Activated naive CD8-positive, alpha-beta T cell treated with anti-CD3 and anti-CD28 coated beads, Interleukin-2, amount 10 ng/mL, durations not matched to agents 7 days and 5 days (primary cell): ENCODE results near the gene ANK2. TPM values are rescaled to one million over a fixed set of nuclear protein-coding genes. Genes with fewer than 3 reads are reported as not detected.

Experiments used
- ATAC-seq: fragments of 150-1000 bp; cut with Tn5 transposase; one replicate; pipeline ENCODE4 v1.10.0; 2021; ENCODE audit warnings: low read depth, moderate library complexity
- POLR2A ChIA-PET: fragments of 350-600 bp; sonication (Branson Sonifier 250); formaldehyde crosslinking; loops from one replicate; lab custom pipeline; 2021; ENCODE audit warnings: antibody characterized with exemption; lab: Charles Lee
- DNase-seq: peaks from one replicate; pipeline ENCODE4 v3.0.0; 2021
- H3K27ac Mint-ChIP-seq: one replicate; pipeline ENCODE4 v1.8.0; 2022; ENCODE audit warnings: mild to moderate bottlenecking, mixed read lengths
- H3K27me3 Mint-ChIP-seq: one replicate; pipeline ENCODE4 v1.8.0; 2022; ENCODE audit warnings: mild to moderate bottlenecking, moderate library complexity, mixed read lengths
- H3K36me3 Mint-ChIP-seq: one replicate; pipeline ENCODE4 v1.8.0; 2021; ENCODE audit warnings: mild to moderate bottlenecking, mixed read lengths
- H3K4me1 Mint-ChIP-seq: one replicate; pipeline ENCODE4 v1.8.0; 2021; ENCODE audit warnings: mixed read lengths
- H3K4me3 Mint-ChIP-seq: one replicate; pipeline ENCODE4 v1.8.0; 2022; ENCODE audit warnings: mild to moderate bottlenecking, moderate library complexity, mixed read lengths
- H3K9me3 Mint-ChIP-seq: one replicate; pipeline ENCODE4 v1.8.0; 2021; ENCODE audit warnings: mixed read lengths
- total RNA-seq, 2 experiments: library from RNA; stranded (reverse); gene quantifications; one replicate each; pipeline ENCODE4 v1.2.3, GENCODE V29; 2021

The ANK2 gene
- 1 to 10 TPM in 1 of 2 experiments, under 1 TPM in 1; 0.69 to 1.8 TPM for total RNA-seq

GRCh38 chr4:113049421-113050370 is at the start of gene ANK2:
Gene ANK2, plus strand, starts transcription at chr4:113049653. Its CDS starts 76 bp downstream, at chr4:113049729.
- ATAC-seq (no peak), DNase-seq (no peak)
- Mint-ChIP-seq H3K27me3 (peaks cover 6% of the 10 kb centered on the region), H3K27ac (no peak within 1 kb of the TSS), H3K9me3 (no peaks in the 10 kb centered on the region), H3K4me1 (no peaks in the 10 kb centered on the region), H3K4me3 (no peak within 1 kb of the TSS), H3K36me3 (no peaks in the 10 kb centered on the region)
- POLR2A ChIA-PET, result no interaction called here

- H3K36me3 Mint-ChIP-seq, result no peaks in the 10 kb centered on the region
- no peaks in the 10 kb centered on the region for H3K4me1 Mint-ChIP-seq
- POLR2A ChIA-PET, result no interaction called here
- no peak overlapping the region for H3K27ac Mint-ChIP-seq
- H3K4me3 Mint-ChIP-seq, result no peak overlapping the region
- DNase-seq (no peak), ATAC-seq (no peak)
- H3K27me3 Mint-ChIP-seq, result no peaks in the 10 kb centered on the region
- H3K9me3 Mint-ChIP-seq, result no peaks in the 10 kb centered on the region
These were observed 45.6 kb upstream of the ANK2 start for GRCh38 chr4:113003841-113004240.

- Mint-ChIP-seq H3K27ac (no peak overlapping the region), H3K27me3 (no peaks in the 10 kb centered on the region), H3K4me1 (no peaks in the 10 kb centered on the region), H3K36me3 (no peaks in the 10 kb centered on the region), H3K4me3 (no peak overlapping the region), H3K9me3 (no peaks in the 10 kb centered on the region)
- ATAC-seq, result no peak
- POLR2A ChIA-PET, result no interaction called here
- no peak for DNase-seq
These were observed 44.8 kb upstream of the ANK2 start for GRCh38 chr4:113004655-113005054.

- Mint-ChIP-seq H3K27ac (no peak overlapping the region), H3K4me1 (no peaks in the 10 kb centered on the region), H3K27me3 (peaks cover 3% of the 10 kb centered on the region), H3K4me3 (no peak overlapping the region), H3K36me3 (no peaks in the 10 kb centered on the region), H3K9me3 (no peaks in the 10 kb centered on the region)
- ATAC-seq, result no peak
- POLR2A ChIA-PET, result no interaction called here
- no peak for DNase-seq
These were observed 42.8 kb upstream of the ANK2 start for GRCh38 chr4:113006632-113007031.

GRCh38 chr4:113007151-113007550 is 42.3 kb upstream of the ANK2 start:
- H3K4me1 Mint-ChIP-seq, result no peaks in the 10 kb centered on the region
- H3K27me3 Mint-ChIP-seq, result peaks cover 3% of the 10 kb centered on the region
- ATAC-seq, result no peak
- H3K36me3 Mint-ChIP-seq, result no peaks in the 10 kb centered on the region
- H3K4me3 Mint-ChIP-seq, result no peak overlapping the region
- POLR2A ChIA-PET, result no interaction called here
- no peak for DNase-seq
- no peak overlapping the region for H3K27ac Mint-ChIP-seq
- H3K9me3 Mint-ChIP-seq, result no peaks in the 10 kb centered on the region

GRCh38 chr4:113008135-113008534 is 41.3 kb upstream of the ANK2 start:
- no peak for ATAC-seq
- Mint-ChIP-seq H3K27ac (no peak overlapping the region), H3K4me3 (no peak overlapping the region)

GRCh38 chr4:113008716-113009115 is 40.7 kb upstream of the ANK2 start:
- DNase-seq (no peak), ATAC-seq (no peak)
- H3K36me3 Mint-ChIP-seq, result no peaks in the 10 kb centered on the region
- peaks cover 3% of the 10 kb centered on the region for H3K27me3 Mint-ChIP-seq
- H3K9me3 Mint-ChIP-seq, result no peaks in the 10 kb centered on the region
- no peak overlapping the region for H3K4me3 Mint-ChIP-seq
- H3K4me1 Mint-ChIP-seq, result no peaks in the 10 kb centered on the region
- POLR2A ChIA-PET, result no interaction called here
- H3K27ac Mint-ChIP-seq, result no peak overlapping the region

More at GRCh38 chr4:113008135-113008534, 41.3 kb upstream of the ANK2 start:
- H3K27me3 Mint-ChIP-seq, result peaks cover 3% of the 10 kb centered on the region
- no peaks in the 10 kb centered on the region for H3K9me3 Mint-ChIP-seq
- DNase-seq, result no peak
- H3K36me3 Mint-ChIP-seq, result no peaks in the 10 kb centered on the region
- H3K4me1 Mint-ChIP-seq, result no peaks in the 10 kb centered on the region
- POLR2A ChIA-PET, result no interaction called here

- no peak for ATAC-seq
- Mint-ChIP-seq H3K36me3 (no peaks in the 10 kb centered on the region), H3K9me3 (no peaks in the 10 kb centered on the region), H3K27ac (no peak overlapping the region), H3K4me1 (no peaks in the 10 kb centered on the region), H3K4me3 (no peak overlapping the region), H3K27me3 (peaks cover 3% of the 10 kb centered on the region)
- POLR2A ChIA-PET, result no interaction called here
- no peak for DNase-seq
These were observed 40.0 kb upstream of the ANK2 start for GRCh38 chr4:113009461-113009860.

- Mint-ChIP-seq H3K27ac (no peak overlapping the region), H3K36me3 (no peaks in the 10 kb centered on the region), H3K9me3 (no peaks in the 10 kb centered on the region), H3K4me1 (no peaks in the 10 kb centered on the region), H3K27me3 (peaks cover 3% of the 10 kb centered on the region), H3K4me3 (no peak overlapping the region)
- no peak for DNase-seq
- no peak for ATAC-seq
- POLR2A ChIA-PET, result no interaction called here
These were observed 37.2 kb upstream of the ANK2 start for GRCh38 chr4:113012122-113012725.

- no peaks in the 10 kb centered on the region for H3K9me3 Mint-ChIP-seq
- DNase-seq (no peak), ATAC-seq (no peak)
- H3K27ac Mint-ChIP-seq, result no peak overlapping the region
- POLR2A ChIA-PET, result no interaction called here
- no peaks in the 10 kb centered on the region for H3K4me1 Mint-ChIP-seq
- peaks cover 3% of the 10 kb centered on the region for H3K27me3 Mint-ChIP-seq
- no peaks in the 10 kb centered on the region for H3K36me3 Mint-ChIP-seq
- no peak overlapping the region for H3K4me3 Mint-ChIP-seq
These were observed 36.7 kb upstream of the ANK2 start for GRCh38 chr4:113012786-113013185.

GRCh38 chr4:113013751-113014150 is 35.7 kb upstream of the ANK2 start:
- POLR2A ChIA-PET, result no interaction called here
- no peaks in the 10 kb centered on the region for H3K4me1 Mint-ChIP-seq
- peaks cover 3% of the 10 kb centered on the region for H3K27me3 Mint-ChIP-seq
- ATAC-seq (no peak), DNase-seq (no peak)
- H3K4me3 Mint-ChIP-seq, result no peak overlapping the region
- H3K9me3 Mint-ChIP-seq, result no peaks in the 10 kb centered on the region
- H3K36me3 Mint-ChIP-seq, result no peaks in the 10 kb centered on the region
- no peak overlapping the region for H3K27ac Mint-ChIP-seq

GRCh38 chr4:113016377-113016776 is 33.1 kb upstream of the ANK2 start:
- H3K4me3 Mint-ChIP-seq, result no peak overlapping the region
- H3K9me3 Mint-ChIP-seq, result no peaks in the 10 kb centered on the region
- ATAC-seq (no peak), DNase-seq (no peak)
- no peaks in the 10 kb centered on the region for H3K4me1 Mint-ChIP-seq
- no peaks in the 10 kb centered on the region for H3K36me3 Mint-ChIP-seq
- H3K27me3 Mint-ChIP-seq, result no peaks in the 10 kb centered on the region
- no peak overlapping the region for H3K27ac Mint-ChIP-seq
- POLR2A ChIA-PET, result no interaction called here

GRCh38 chr4:113020966-113021365 is 28.5 kb upstream of the ANK2 start:
- Mint-ChIP-seq H3K4me3 (no peak overlapping the region), H3K4me1 (no peaks in the 10 kb centered on the region), H3K9me3 (no peaks in the 10 kb centered on the region)

GRCh38 chr4:113024388-113024787 is 25.1 kb upstream of the ANK2 start:
- DNase-seq (no peak), ATAC-seq (no peak)
- H3K4me1 Mint-ChIP-seq, result no peaks in the 10 kb centered on the region
- H3K4me3 Mint-ChIP-seq, result no peak overlapping the region
- H3K27me3 Mint-ChIP-seq, result no peaks in the 10 kb centered on the region
- POLR2A ChIA-PET, result no interaction called here
- H3K36me3 Mint-ChIP-seq, result no peaks in the 10 kb centered on the region
- no peaks in the 10 kb centered on the region for H3K9me3 Mint-ChIP-seq
- H3K27ac Mint-ChIP-seq, result no peak overlapping the region

More at GRCh38 chr4:113020966-113021365, 28.5 kb upstream of the ANK2 start:
- no peak for DNase-seq
- POLR2A ChIA-PET, result no interaction called here
- H3K36me3 Mint-ChIP-seq, result no peaks in the 10 kb centered on the region
- H3K27me3 Mint-ChIP-seq, result no peaks in the 10 kb centered on the region
- ATAC-seq, result no peak
- no peak overlapping the region for H3K27ac Mint-ChIP-seq
